AG04449 (cell line): ENCODE data around the gene CDH12.
"Not testable (repeated sequence)": the region's sequence is repeated elsewhere in the genome, so short reads cannot be mapped to it uniquely, and the experiment has no call there.

ENCODE experiments used
- CTCF ChIA-PET: fragments of 350-600 bp; formaldehyde crosslinking; extraction: SDS; loops from one replicate; lab custom pipeline; 2021; ENCODE audit warnings: antibody characterized with exemption; lab: Yijun Ruan, JAX
- POLR2A ChIA-PET: fragments of 400-600, 350-600 bp; formaldehyde crosslinking; extraction: SDS; loops from one replicate; lab custom pipeline; 2020; ENCODE audit warnings: antibody characterized with exemption, inconsistent platforms; lab: Yijun Ruan, JAX
- DNase-seq: peaks from one replicate; pipeline ENCODE4 v3.0.0-alpha.2; 2010; ENCODE audit warnings: low read depth, low spot score
- H3K4me3 ChIP-seq: 2 replicates; pipeline ENCODE4 v1.5.1; 2011; ENCODE audit warnings: low read depth, mild to moderate bottlenecking, control low read depth, low read length
- TF ChIP-seq, protein P1 (sequence below): IDR thresholded peaks from one replicate; pipeline ENCODE4 v1.5.1; 2011; ENCODE audit warnings: mild to moderate bottlenecking, moderate library complexity, low read length, control low read depth, inconsistent platforms; ENCODE audit not compliant: insufficient read depth; ENCODE audit errors: missing control alignments

The CDH12 gene

GRCh38 chr5:22044229-22044628, 808.9 kb downstream of the CDH12 start:
- CTCF ChIA-PET, result no interaction called here
- POLR2A ChIA-PET, result no interaction called here
- no peak for DNase-seq
- TF ChIP-seq, protein P1, sequence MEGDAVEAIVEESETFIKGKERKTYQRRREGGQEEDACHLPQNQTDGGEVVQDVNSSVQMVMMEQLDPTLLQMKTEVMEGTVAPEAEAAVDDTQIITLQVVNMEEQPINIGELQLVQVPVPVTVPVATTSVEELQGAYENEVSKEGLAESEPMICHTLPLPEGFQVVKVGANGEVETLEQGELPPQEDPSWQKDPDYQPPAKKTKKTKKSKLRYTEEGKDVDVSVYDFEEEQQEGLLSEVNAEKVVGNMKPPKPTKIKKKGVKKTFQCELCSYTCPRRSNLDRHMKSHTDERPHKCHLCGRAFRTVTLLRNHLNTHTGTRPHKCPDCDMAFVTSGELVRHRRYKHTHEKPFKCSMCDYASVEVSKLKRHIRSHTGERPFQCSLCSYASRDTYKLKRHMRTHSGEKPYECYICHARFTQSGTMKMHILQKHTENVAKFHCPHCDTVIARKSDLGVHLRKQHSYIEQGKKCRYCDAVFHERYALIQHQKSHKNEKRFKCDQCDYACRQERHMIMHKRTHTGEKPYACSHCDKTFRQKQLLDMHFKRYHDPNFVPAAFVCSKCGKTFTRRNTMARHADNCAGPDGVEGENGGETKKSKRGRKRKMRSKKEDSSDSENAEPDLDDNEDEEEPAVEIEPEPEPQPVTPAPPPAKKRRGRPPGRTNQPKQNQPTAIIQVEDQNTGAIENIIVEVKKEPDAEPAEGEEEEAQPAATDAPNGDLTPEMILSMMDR, result no peak
- H3K4me3 ChIP-seq, result no peak overlapping the region

GRCh38 chr5:22036061-22036460, 817.1 kb downstream of the CDH12 start:
- no peak overlapping the region for H3K4me3 ChIP-seq
- CTCF ChIA-PET, result no interaction called here
- TF ChIP-seq, protein P1, result no peak
- POLR2A ChIA-PET, result no interaction called here
- DNase-seq, result no peak

GRCh38 chr5:22033066-22033465, 820.1 kb downstream of the CDH12 start:
- TF ChIP-seq, protein P1, result no peak
- H3K4me3 ChIP-seq, result no peak overlapping the region
- DNase-seq, result no peak
- ChIA-PET CTCF (no interaction called here), POLR2A (no interaction called here)

GRCh38 chr5:22023784-22024183, 829.4 kb downstream of the CDH12 start:
- ChIA-PET CTCF (no interaction called here), POLR2A (no interaction called here)
- TF ChIP-seq, protein P1, result no peak
- DNase-seq, result no peak
- no peak overlapping the region for H3K4me3 ChIP-seq

GRCh38 chr5:22012893-22013292, 840.3 kb downstream of the CDH12 start:
- H3K4me3 ChIP-seq, DNase-seq, POLR2A ChIA-PET, CTCF ChIA-PET: not testable (repeated sequence)

GRCh38 chr5:22010808-22011207, 842.3 kb downstream of the CDH12 start:
- CTCF ChIA-PET, H3K4me3 ChIP-seq, POLR2A ChIA-PET, DNase-seq: not testable (repeated sequence)

GRCh38 chr5:22001097-22001496, 852.0 kb downstream of the CDH12 start:
- DNase-seq, CTCF ChIA-PET, H3K4me3 ChIP-seq, POLR2A ChIA-PET: not testable (repeated sequence)

- H3K4me3 ChIP-seq, DNase-seq, CTCF ChIA-PET, POLR2A ChIA-PET: not testable (repeated sequence)
These were observed 867.3 kb downstream of the CDH12 start for GRCh38 chr5:21985799-21986198.

DNA sequence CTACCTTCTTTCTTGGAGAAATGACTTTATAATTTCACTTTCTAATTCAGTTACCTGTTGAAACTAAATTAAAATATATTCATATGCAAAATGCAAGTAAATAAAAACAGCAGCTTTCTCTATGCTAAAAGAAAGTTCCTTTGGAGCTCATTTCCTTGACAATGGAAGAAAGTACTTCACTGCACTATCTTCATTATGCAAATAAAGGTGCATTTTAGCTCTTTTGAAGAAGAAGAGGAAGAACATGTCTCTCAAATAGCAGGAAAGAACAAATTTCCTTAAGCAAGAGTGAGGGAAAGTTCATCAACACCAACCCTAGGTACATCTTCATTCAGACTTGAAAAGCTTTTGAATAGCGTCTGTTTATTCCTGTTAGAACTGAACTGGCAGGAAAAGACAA, 901.6 kb downstream of the CDH12 start:
- CTCF ChIA-PET, POLR2A ChIA-PET, DNase-seq, H3K4me3 ChIP-seq: not testable (repeated sequence)
